WI38 (cell line): ENCODE results near the gene MED27.

ENCODE experiments used
- H3K4me3 ChIP-seq: 2 replicates; pipeline ENCODE4 v1.5.1; 2011; ENCODE audit warnings: low read depth, mild to moderate bottlenecking, control low read depth, low read length
- CTCF ChIP-seq: IDR thresholded peaks from 2 replicates; pipeline ENCODE4 v1.5.1; 2012; ENCODE audit warnings: low read depth, mild to moderate bottlenecking, control low read depth, low read length

The MED27 gene

DNA sequence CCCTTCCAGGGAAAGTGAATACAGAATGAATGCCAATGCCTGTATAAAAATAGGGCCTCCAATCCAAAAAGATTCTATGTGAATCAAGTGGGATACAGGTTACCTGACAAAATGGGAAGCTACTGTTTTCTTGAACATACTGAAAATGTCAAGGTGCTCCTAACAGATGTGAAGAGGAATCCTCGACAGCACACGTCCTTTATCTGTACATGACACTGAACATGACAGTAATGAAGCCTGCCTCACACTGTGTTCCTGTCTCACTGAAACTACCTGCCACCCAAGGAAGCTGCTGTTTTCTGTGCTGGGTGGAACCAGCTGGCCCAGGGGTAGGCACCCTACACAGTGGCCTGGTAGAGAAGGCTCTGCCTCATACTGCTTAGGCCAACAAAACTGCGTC, 174.5 kb downstream of the MED27 start:
- no peak overlapping the region for H3K4me3 ChIP-seq
- TF ChIP-seq CTCF = no peak

DNA sequence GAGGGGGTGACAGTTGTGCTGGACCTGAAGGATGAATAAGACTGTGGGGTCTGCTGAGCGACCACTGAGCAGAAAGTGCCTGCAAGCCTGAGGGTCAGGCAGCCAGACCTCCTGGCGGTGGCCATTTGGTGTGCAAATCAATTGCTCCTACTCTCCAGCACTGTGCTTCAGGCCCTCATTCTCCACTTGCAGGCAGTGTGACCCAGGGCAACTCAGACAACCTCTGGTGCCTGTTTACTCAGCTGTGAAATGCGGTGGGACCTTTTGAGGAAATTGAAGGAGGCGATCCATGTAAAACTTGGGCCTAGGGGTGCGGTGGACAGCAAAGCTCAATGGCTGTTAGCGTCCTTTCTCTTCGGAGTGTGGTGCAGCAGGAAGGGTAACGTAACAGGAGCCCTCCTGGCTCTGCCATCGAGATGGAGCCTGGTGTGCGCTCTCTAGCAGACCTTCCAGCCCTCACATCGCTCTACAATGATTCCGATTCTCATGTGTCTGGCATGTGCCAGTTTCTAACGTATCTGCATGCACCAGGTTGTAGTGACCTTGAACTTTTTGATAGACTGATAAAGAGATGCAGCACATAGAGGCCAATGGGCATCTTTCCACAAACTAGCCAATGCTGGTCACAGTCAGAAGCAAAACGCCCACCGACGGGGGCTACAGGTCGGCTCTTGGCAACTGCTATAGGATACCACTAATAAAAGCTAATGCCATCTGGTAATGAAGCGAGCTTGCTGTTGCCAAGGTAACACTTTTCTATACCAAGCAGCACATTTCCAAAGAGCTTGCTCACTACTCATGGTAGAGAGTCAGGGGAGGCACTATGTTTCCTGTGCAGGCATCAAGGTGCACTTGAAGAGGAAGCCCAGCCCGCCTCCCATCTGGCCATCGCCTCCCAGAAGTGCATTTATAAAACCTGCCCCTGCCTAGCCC, 180.1 kb downstream of the MED27 start:
- H3K4me3 ChIP-seq = no peak overlapping the region
- no peak for TF ChIP-seq CTCF

- no peak for TF ChIP-seq CTCF
- no peak overlapping the region for H3K4me3 ChIP-seq
These were observed 186.7 kb downstream of the MED27 start for GRCh38 chr9:131892902-131893500.

GRCh38 chr9:131892162-131892707, 187.4 kb downstream of the MED27 start:
- TF ChIP-seq CTCF = no peak
- H3K4me3 ChIP-seq = no peak overlapping the region

GRCh38 chr9:131891598-131891997, 188.1 kb downstream of the MED27 start:
- no peak overlapping the region for H3K4me3 ChIP-seq
- TF ChIP-seq CTCF = no peak

GRCh38 chr9:131889437-131890251, 190.0 kb downstream of the MED27 start:
- H3K4me3 ChIP-seq = no peak overlapping the region
- TF ChIP-seq CTCF = no peak
